HEK293T (cell line): ENCODE results near the gene RAB8B.

Experiments
- ARNT ChIP-seq: fragments of 450-650 bp; IDR thresholded peaks from 2 replicates; pipeline ENCODE4 v1.6.1; 2017; ENCODE audit warnings: mild to moderate bottlenecking
- BHLHE40 ChIP-seq: fragments of 450-650 bp; IDR thresholded peaks from 2 replicates; pipeline ENCODE4 v1.6.1; 2016; ENCODE audit warnings: mild to moderate bottlenecking, moderate library complexity, borderline replicate concordance
- CTBP1 ChIP-seq: fragments of 450-650 bp; IDR thresholded peaks from 2 replicates; pipeline ENCODE4 v1.6.1; 2016; ENCODE audit warnings: borderline replicate concordance
- FOXK2 ChIP-seq: fragments of 450-650 bp; IDR thresholded peaks from 2 replicates; pipeline ENCODE4 v1.6.1; 2016; ENCODE audit warnings: mild to moderate bottlenecking
- FOXM1 ChIP-seq: fragments of 450-650 bp; IDR thresholded peaks from 2 replicates; pipeline ENCODE4 v1.6.1; 2017; ENCODE audit warnings: mild to moderate bottlenecking, borderline replicate concordance
- HDGF ChIP-seq: fragments of 450-650 bp; IDR thresholded peaks from 2 replicates; pipeline ENCODE4 v1.6.1; 2017; ENCODE audit warnings: antibody characterized with exemption, borderline replicate concordance
- NFRKB ChIP-seq: fragments of 450-650 bp; IDR thresholded peaks from 2 replicates; pipeline ENCODE4 v1.6.1; 2016; ENCODE audit warnings: mild to moderate bottlenecking, moderate library complexity
- SUZ12 ChIP-seq: fragments of 450-650 bp; IDR thresholded peaks from 2 replicates; pipeline ENCODE4 v1.6.1; 2016; ENCODE audit warnings: mild to moderate bottlenecking
- TARDBP ChIP-seq: fragments of 450-650 bp; IDR thresholded peaks from 2 replicates; pipeline ENCODE4 v1.6.1; 2016
- ZNF384 ChIP-seq: fragments of 450-650 bp; IDR thresholded peaks from 2 replicates; pipeline ENCODE4 v1.6.1; 2016
- TF ChIP-seq, protein P1 (sequence below): fragments of 450-650 bp; IDR thresholded peaks from 2 replicates; pipeline ENCODE4 v1.6.1; 2016

DNA sequence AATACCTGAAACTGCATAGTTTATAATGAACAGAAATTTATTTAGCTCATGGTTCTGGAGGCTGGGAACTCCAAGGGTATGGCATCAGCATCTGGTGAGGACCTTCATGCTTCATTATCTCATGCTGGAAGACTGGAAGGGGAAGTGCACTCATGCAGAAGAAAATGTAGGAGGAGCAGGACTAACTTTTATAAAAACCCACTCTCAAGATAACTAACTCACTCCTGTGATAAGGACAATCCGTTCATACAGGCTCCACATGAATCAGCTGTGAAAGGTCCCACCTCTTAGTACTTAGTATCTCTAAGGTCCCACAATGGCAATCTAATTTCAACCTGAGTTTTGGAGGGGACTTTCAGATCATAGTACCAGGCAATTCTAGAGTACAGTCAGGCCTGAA is 54.4 kb downstream of the RAB8B start:
- TF ChIP-seq SUZ12 (no peak), FOXK2 (no peak), ARNT (no peak), HDGF (no peak), BHLHE40 (no peak), FOXM1 (no peak), ZNF384 (no peak), NFRKB (no peak), TARDBP (no peak), CTBP1 (no peak)
- TF ChIP-seq, protein P1, sequence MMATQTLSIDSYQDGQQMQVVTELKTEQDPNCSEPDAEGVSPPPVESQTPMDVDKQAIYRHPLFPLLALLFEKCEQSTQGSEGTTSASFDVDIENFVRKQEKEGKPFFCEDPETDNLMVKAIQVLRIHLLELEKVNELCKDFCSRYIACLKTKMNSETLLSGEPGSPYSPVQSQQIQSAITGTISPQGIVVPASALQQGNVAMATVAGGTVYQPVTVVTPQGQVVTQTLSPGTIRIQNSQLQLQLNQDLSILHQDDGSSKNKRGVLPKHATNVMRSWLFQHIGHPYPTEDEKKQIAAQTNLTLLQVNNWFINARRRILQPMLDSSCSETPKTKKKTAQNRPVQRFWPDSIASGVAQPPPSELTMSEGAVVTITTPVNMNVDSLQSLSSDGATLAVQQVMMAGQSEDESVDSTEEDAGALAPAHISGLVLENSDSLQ: no peak
